SK-N-SH (cell line): ENCODE data around the gene POLR3B.

Experiments
- EP300 ChIP-seq, 2 experiments: IDR thresholded peaks; 2 replicates each; pipeline versions ENCODE4 v1.4.0 to v1.6.1; 2012; ENCODE audit warnings: borderline replicate concordance in 1 of 2, low read depth in 1 of 2, low read length in 1 of 2
- MAX ChIP-seq: IDR thresholded peaks from 2 replicates; pipeline ENCODE4 v1.4.0; 2012; ENCODE audit warnings: low read depth
- POLR2AphosphoS5 ChIP-seq: IDR thresholded peaks from 2 replicates; pipeline ENCODE4 v1.6.1; 2012; ENCODE audit warnings: low read depth, low read length
- TAF1 ChIP-seq: IDR thresholded peaks from 2 replicates; pipeline ENCODE4 v1.6.1; 2012; ENCODE audit warnings: low read depth, mild to moderate bottlenecking, low read length, moderate library complexity, borderline replicate concordance
- TF ChIP-seq, protein P1 (sequence below): fragments of 200-600 bp; sonication (generic); IDR thresholded peaks from 2 replicates; pipeline ENCODE4 v1.6.1; 2017; ENCODE audit warnings: antibody characterized with exemption, mild to moderate bottlenecking, moderate library complexity
- TF ChIP-seq, protein P2 (sequence below): IDR thresholded peaks from 2 replicates; pipeline ENCODE4 v1.6.1; 2012; ENCODE audit warnings: mild to moderate bottlenecking, low read depth, low read length, moderate library complexity
- TF ChIP-seq, protein P3 (sequence below): fragments of 150-350 bp; IDR thresholded peaks from 2 replicates; pipeline ENCODE4 v1.6.1; 2017; ENCODE audit warnings: antibody characterized with exemption, low read length, low read depth, borderline replicate concordance

- TF ChIP-seq, protein P1, sequence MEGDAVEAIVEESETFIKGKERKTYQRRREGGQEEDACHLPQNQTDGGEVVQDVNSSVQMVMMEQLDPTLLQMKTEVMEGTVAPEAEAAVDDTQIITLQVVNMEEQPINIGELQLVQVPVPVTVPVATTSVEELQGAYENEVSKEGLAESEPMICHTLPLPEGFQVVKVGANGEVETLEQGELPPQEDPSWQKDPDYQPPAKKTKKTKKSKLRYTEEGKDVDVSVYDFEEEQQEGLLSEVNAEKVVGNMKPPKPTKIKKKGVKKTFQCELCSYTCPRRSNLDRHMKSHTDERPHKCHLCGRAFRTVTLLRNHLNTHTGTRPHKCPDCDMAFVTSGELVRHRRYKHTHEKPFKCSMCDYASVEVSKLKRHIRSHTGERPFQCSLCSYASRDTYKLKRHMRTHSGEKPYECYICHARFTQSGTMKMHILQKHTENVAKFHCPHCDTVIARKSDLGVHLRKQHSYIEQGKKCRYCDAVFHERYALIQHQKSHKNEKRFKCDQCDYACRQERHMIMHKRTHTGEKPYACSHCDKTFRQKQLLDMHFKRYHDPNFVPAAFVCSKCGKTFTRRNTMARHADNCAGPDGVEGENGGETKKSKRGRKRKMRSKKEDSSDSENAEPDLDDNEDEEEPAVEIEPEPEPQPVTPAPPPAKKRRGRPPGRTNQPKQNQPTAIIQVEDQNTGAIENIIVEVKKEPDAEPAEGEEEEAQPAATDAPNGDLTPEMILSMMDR: no peak
- no peak for TF ChIP-seq MAX
- no peak for TF ChIP-seq POLR2AphosphoS5
- TF ChIP-seq, protein P2, sequence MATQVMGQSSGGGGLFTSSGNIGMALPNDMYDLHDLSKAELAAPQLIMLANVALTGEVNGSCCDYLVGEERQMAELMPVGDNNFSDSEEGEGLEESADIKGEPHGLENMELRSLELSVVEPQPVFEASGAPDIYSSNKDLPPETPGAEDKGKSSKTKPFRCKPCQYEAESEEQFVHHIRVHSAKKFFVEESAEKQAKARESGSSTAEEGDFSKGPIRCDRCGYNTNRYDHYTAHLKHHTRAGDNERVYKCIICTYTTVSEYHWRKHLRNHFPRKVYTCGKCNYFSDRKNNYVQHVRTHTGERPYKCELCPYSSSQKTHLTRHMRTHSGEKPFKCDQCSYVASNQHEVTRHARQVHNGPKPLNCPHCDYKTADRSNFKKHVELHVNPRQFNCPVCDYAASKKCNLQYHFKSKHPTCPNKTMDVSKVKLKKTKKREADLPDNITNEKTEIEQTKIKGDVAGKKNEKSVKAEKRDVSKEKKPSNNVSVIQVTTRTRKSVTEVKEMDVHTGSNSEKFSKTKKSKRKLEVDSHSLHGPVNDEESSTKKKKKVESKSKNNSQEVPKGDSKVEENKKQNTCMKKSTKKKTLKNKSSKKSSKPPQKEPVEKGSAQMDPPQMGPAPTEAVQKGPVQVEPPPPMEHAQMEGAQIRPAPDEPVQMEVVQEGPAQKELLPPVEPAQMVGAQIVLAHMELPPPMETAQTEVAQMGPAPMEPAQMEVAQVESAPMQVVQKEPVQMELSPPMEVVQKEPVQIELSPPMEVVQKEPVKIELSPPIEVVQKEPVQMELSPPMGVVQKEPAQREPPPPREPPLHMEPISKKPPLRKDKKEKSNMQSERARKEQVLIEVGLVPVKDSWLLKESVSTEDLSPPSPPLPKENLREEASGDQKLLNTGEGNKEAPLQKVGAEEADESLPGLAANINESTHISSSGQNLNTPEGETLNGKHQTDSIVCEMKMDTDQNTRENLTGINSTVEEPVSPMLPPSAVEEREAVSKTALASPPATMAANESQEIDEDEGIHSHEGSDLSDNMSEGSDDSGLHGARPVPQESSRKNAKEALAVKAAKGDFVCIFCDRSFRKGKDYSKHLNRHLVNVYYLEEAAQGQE: no peak
- TF ChIP-seq, protein P3, sequence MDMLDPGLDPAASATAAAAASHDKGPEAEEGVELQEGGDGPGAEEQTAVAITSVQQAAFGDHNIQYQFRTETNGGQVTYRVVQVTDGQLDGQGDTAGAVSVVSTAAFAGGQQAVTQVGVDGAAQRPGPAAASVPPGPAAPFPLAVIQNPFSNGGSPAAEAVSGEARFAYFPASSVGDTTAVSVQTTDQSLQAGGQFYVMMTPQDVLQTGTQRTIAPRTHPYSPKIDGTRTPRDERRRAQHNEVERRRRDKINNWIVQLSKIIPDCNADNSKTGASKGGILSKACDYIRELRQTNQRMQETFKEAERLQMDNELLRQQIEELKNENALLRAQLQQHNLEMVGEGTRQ: no peak
- TF ChIP-seq TAF1: no peak
- TF ChIP-seq EP300 (IDR thresholded peaks at IDR 0.05; ENCODE audit: borderline replicate concordance in 1 of 2, low read depth in 1 of 2, low read length in 1 of 2): no peak
Observed at GRCh38 chr12:106309671-106310505, 47.7 kb upstream of the POLR3B start.
